ENCODE measurements around the gene APOL6.

Gene APOL6

GRCh38 chr22:35611200-35611890, 36.9 kb upstream of the APOL6 start:
- no peak for TF ChIP-seq CTCF (IDR thresholded peaks at IDR 0.05; ENCODE audit: insufficient read depth, missing control alignments)
- FAIRE-seq (no peak), DNase-seq (ENCODE audit: insufficient read length, low spot score) (no peak)

GRCh38 chr22:35611891-35612576, 36.2 kb upstream of the APOL6 start:
- no peak for TF ChIP-seq CTCF (IDR thresholded peaks at IDR 0.05; ENCODE audit: insufficient read depth, missing control alignments)
- no peak for FAIRE-seq
- DNase-seq (ENCODE audit: insufficient read length, low spot score), result no peak

GRCh38 chr22:35612903-35613302, 35.3 kb upstream of the APOL6 start:
- DNase-seq (ENCODE audit: insufficient read length, low spot score), result no peak
- no peak for TF ChIP-seq CTCF (IDR thresholded peaks at IDR 0.05; ENCODE audit: insufficient read depth, missing control alignments)
- no peak for FAIRE-seq

GRCh38 chr22:35614404-35614803, 33.8 kb upstream of the APOL6 start:
- TF ChIP-seq CTCF (IDR thresholded peaks at IDR 0.05; ENCODE audit: insufficient read depth, missing control alignments), result no peak
- FAIRE-seq (no peak), DNase-seq (ENCODE audit: insufficient read length, low spot score) (no peak)

GRCh38 chr22:35615156-35615555, 33.1 kb upstream of the APOL6 start:
- no peak for TF ChIP-seq CTCF (IDR thresholded peaks at IDR 0.05; ENCODE audit: insufficient read depth, missing control alignments)
- no peak for DNase-seq (ENCODE audit: insufficient read length, low spot score)
- no peak for FAIRE-seq

- no peak for TF ChIP-seq CTCF (IDR thresholded peaks at IDR 0.05; ENCODE audit: insufficient read depth, missing control alignments)
- no peak for FAIRE-seq
- DNase-seq (ENCODE audit: insufficient read length, low spot score), result no peak
These were observed 32.2 kb upstream of the APOL6 start for GRCh38 chr22:35616043-35616442.

GRCh38 chr22:35617137-35617755, 31.0 kb upstream of the APOL6 start, which contains the start of gene MB:
Gene MB (minus strand): TSS chr22:35617329. CDS start chr22:35617257, 72 bp downstream.
- no peak for DNase-seq (ENCODE audit: insufficient read length, low spot score)
- no peak for FAIRE-seq
- no peak for TF ChIP-seq CTCF (IDR thresholded peaks at IDR 0.05; ENCODE audit: insufficient read depth, missing control alignments)

Data from D721Med (cell line).